Subcutaneous abdominal adipose tissue (tissue), 5 donors: ENCODE results near the gene PKP2.
"Not testable (repeated sequence)": the region's sequence is repeated elsewhere in the genome, so short reads cannot be mapped to it uniquely, and the experiment has no call there.

Experiments
- H3K27ac ChIP-seq: one replicate; pipeline ENCODE4 v1.7.0; 2013; ENCODE audit warnings: low read depth, mild to moderate bottlenecking, inconsistent platforms, low read length, moderate library complexity
- H3K27me3 ChIP-seq, 5 donors: one replicate each; pipeline ENCODE4 v1.7.0; 2013; ENCODE audit warnings: low read length in 5 of 5, inconsistent platforms in 1 of 5; ENCODE audit not compliant: control insufficient read depth in 5 of 5, insufficient read depth in 4 of 5
- H3K36me3 ChIP-seq, 5 donors: one replicate each; pipeline ENCODE4 v1.7.0; 2013; ENCODE audit warnings: low read length in 5 of 5; ENCODE audit not compliant: control insufficient read depth in 5 of 5, insufficient read depth in 5 of 5
- H3K4me1 ChIP-seq, 5 donors: one replicate each; pipeline ENCODE4 v1.7.0; 2013; ENCODE audit warnings: low read length in 5 of 5, mild to moderate bottlenecking in 3 of 5, moderate library complexity in 1 of 5; ENCODE audit not compliant: control insufficient read depth in 5 of 5, insufficient read depth in 5 of 5
- H3K4me3 ChIP-seq, 5 donors: one replicate each; pipeline ENCODE4 v1.7.0; 2013; ENCODE audit warnings: low read length in 5 of 5, low read depth in 1 of 5
- H3K9ac ChIP-seq, 5 donors: one replicate each; pipeline ENCODE4 v1.7.0; 2013; ENCODE audit warnings: low read length in 5 of 5, mild to moderate bottlenecking in 4 of 5, moderate library complexity in 3 of 5
- H3K9me3 ChIP-seq, 5 donors: one replicate each; pipeline ENCODE4 v1.7.0; 2013; ENCODE audit warnings: low read length in 5 of 5; ENCODE audit not compliant: control insufficient read depth in 5 of 5
- donor health status: healthy.
- donor health status: healthy.
- donor health status: healthy.
- donor health status: healthy.
- donor health status: healthy.

PKP2 gene

DNA sequence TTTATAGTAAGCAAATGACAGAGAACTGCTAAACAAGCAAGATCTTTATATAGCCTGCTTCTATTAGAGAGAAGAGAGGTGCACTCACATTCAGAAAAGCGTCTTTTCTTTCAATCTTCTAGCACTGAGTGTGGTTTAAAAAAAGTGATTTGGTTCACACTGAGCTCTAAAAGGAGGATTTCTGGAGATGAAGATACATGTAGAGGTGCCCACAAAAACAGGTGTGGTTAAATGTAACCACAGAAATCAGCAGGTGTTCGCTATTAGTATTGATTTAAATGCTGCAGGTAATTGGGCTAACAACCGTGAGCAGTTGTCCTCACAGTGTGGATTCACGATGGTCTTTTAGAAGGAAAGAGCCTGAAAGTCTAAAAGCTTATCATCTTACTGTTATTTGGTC, 10.7 kb downstream of the PKP2 start:
- H3K36me3 ChIP-seq, result no peaks in the 10 kb centered on the region
- peaks cover 0 to 3% (median 0%) of the 10 kb centered on the region in 5 donors for H3K27me3 ChIP-seq
- no peaks in the 10 kb centered on the region for H3K9me3 ChIP-seq
- H3K4me1 ChIP-seq, result no peaks in the 10 kb centered on the region
- H3K9ac ChIP-seq, result no peak overlapping the region
- no peak overlapping the region for H3K27ac ChIP-seq
- no peak overlapping the region for H3K4me3 ChIP-seq

DNA sequence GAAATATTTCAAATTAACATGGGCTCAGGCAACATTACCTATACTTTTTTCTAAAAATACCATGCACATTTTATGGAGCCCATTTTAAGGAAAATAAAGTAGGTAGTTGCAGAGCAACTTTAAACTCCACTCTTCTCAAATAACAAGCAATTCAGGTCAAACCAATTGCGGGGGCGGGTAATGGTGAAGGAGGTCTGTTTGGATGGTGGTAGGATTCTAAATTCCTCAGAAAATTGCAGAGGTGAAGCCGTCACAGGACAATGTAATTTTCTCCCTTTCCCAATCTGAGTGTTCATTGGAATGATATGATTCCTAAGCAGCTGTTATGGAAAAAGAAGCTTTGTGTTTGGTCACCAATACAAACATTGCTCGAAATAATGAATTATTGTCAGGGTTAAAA, 11.6 kb downstream of the PKP2 start:
- Histone ChIP-seq H3K27me3 (peaks cover 0 to 3% (median 0%) of the 10 kb centered on the region in 5 donors), H3K27ac (no peak overlapping the region), H3K4me3 (no peak overlapping the region), H3K9ac (no peak overlapping the region), H3K4me1 (no peaks in the 10 kb centered on the region), H3K36me3 (no peaks in the 10 kb centered on the region), H3K9me3 (no peaks in the 10 kb centered on the region)

DNA sequence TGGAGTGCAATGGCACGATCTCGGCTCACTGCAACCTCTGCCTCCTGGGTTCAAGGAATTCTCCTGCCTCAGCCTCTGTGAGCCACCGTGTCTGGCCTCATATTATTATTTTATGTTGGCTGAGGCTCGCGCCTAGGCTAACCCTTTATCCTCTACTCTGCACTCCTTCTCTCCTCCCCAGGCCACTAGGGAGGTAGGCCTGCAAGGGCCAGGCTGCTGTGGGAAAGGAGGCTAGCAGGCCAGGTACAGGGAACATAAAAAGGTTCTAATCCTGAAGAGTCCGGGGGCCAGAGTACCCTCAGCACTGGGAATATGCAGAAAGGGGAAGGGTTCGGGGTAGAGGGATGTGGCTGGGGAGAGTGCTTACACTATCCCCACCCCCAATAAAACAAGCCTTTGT, 14.9 kb downstream of the PKP2 start:
- peaks cover 0 to 3% (median 0%) of the 10 kb centered on the region in 5 donors for H3K27me3 ChIP-seq
- no peaks in the 10 kb centered on the region for H3K9me3 ChIP-seq
- H3K4me1 ChIP-seq, result peaks cover 0 to 8% (median 0%) of the 10 kb centered on the region in 5 donors
- no peak overlapping the region for H3K4me3 ChIP-seq
- H3K9ac ChIP-seq, result no peak overlapping the region
- no peak overlapping the region for H3K27ac ChIP-seq
- no peaks in the 10 kb centered on the region for H3K36me3 ChIP-seq

DNA sequence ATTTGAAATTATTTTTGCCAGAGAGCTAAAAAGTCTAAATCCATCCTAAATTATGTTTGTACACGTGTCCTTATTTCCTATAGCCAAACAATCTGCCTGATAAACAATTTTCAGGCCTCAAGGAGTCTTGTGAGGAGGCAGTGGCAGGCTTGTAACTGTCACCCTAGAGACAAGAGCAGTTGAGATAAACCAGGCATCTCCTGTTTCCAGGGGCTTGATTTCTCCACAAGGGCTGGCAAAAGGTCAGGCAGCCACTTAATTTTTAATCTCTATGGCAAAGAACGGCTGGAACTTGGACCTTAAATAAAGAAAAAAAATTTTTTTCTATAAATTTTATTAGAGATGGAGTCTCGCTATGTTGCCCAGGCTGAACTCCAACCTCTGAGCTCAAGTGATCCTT, 15.5 kb downstream of the PKP2 start:
- peaks cover 0 to 3% (median 0%) of the 10 kb centered on the region in 5 donors for H3K27me3 ChIP-seq
- H3K36me3 ChIP-seq, result no peaks in the 10 kb centered on the region
- H3K9ac ChIP-seq, result no peak overlapping the region
- no peaks in the 10 kb centered on the region for H3K9me3 ChIP-seq
- peaks cover 0 to 8% (median 0%) of the 10 kb centered on the region in 5 donors for H3K4me1 ChIP-seq
- H3K4me3 ChIP-seq, result no peak overlapping the region
- no peak overlapping the region for H3K27ac ChIP-seq

DNA sequence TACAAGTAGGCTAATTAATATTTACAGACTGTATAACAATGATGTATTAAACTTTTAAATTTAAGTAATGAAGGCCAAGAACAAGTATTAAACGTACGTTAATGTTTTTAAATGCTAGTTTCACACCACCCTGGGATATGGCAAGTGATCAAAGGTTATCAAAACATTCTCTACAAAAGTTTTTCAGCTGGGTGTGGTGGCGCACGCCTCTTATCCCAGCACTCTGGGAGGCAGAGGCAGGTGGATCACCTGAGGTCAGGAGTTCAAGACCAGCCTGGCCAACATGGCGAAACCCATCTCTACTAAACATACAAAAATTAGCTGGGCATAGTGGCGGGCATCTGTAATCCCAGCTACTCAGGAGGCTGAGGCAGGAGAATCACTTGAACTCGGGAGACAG, 17.5 kb downstream of the PKP2 start:
- H3K9me3 ChIP-seq, H3K36me3 ChIP-seq, H3K27me3 ChIP-seq, H3K9ac ChIP-seq, H3K4me3 ChIP-seq, H3K4me1 ChIP-seq, H3K27ac ChIP-seq: not testable (repeated sequence)

DNA sequence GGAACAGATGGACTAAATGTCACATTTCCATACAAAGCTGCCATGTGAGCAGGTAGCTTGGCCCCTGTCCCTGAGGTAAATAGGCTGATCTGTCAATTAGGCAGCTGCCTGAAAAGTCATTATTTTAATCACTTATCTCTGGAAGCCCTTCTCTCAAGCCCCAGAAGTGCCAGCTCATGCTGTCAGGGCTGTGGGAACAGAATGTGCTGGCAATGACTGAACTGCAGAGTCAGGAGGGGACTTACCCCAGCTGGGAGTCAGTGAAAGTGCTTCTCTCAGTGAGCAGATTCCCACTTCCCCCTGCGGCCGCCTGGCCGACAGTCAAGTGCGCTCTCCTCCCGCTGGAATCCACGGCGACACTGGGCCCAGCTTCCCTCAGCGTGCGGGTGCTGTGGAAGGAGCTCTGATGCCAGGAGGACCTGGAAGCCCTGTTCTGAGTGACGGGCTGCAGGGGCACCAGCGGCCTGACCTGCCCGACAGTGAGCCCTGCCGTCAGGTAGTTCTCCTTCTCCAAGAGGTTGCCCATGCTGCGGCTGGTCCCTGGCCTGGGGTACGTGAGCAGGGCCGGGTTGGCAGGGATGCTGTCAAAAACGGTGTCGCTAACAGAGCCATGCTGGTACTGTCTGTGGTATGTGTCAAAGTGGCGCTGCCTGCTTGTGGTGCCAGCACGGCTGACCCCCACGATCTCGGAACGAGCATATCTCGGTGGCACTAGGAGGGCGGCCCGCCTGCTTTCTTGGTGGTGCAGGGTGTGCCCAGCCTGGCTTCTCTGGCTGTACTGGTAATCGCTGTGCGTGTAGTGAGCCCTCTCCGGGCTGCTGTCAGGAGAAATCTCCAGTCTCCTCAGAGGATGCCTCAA, 18.7 kb downstream of the PKP2 start:
- H3K36me3 ChIP-seq, result no peaks in the 10 kb centered on the region
- H3K27me3 ChIP-seq, result no peaks in the 10 kb centered on the region
- no peak overlapping the region for H3K9ac ChIP-seq
- H3K27ac ChIP-seq, result peak overlapping the region; percentile 52
- H3K9me3 ChIP-seq, result no peaks in the 10 kb centered on the region
- peaks cover 0 to 8% (median 0%) of the 10 kb centered on the region in 5 donors for H3K4me1 ChIP-seq
- H3K4me3 ChIP-seq, result peak overlapping the region in 1 of 5 donors; percentile 49

DNA sequence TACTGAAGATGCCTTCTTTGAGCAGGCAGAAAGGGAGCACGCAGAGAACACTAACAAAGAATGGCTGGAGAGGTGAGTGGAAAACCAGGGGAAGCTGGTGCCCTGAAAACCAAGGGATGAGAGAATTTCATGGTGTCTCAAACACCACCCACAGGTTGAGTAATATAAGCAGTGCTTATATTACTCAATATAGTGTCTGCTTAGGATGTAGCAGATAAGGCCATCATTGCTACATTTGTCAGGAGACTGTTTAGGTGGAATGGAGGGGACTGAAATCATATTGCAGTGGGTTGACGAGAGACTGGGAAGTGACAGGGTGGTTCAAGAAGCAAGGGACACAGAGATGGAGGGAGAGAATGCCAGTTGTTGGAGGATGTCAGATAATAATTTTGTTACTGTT, 20.6 kb downstream of the PKP2 start:
- H3K27ac ChIP-seq, result no peak overlapping the region
- no peaks in the 10 kb centered on the region for H3K36me3 ChIP-seq
- H3K27me3 ChIP-seq, result no peaks in the 10 kb centered on the region
- H3K9me3 ChIP-seq, result no peaks in the 10 kb centered on the region
- H3K4me3 ChIP-seq, result no peak overlapping the region
- H3K9ac ChIP-seq, result no peak overlapping the region
- peaks cover 0 to 8% (median 0%) of the 10 kb centered on the region in 5 donors for H3K4me1 ChIP-seq

DNA sequence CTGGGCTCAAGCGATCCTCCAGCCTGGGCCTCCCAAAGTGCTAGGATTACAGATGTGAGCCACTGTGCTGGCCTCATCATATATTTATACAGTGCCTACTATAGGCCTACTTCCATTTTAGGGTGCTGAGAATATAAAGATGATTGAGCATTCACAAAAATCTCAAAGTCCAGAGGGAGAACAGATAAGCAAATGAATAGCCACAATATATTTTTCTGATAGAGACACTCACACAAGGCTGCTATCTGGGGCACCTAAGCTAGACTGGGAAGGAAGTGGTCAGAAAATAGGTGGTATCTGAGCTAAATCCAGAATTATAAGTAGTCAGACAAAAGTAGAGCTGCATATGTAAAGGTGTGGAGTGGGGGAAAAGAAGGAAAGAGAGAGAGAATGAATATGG, 21.6 kb downstream of the PKP2 start:
- Histone ChIP-seq H3K9ac (no peak overlapping the region), H3K4me1 (peaks cover 0 to 8% (median 0%) of the 10 kb centered on the region in 5 donors), H3K9me3 (no peaks in the 10 kb centered on the region), H3K27ac (no peak overlapping the region), H3K4me3 (no peak overlapping the region), H3K27me3 (no peaks in the 10 kb centered on the region), H3K36me3 (no peaks in the 10 kb centered on the region)

DNA sequence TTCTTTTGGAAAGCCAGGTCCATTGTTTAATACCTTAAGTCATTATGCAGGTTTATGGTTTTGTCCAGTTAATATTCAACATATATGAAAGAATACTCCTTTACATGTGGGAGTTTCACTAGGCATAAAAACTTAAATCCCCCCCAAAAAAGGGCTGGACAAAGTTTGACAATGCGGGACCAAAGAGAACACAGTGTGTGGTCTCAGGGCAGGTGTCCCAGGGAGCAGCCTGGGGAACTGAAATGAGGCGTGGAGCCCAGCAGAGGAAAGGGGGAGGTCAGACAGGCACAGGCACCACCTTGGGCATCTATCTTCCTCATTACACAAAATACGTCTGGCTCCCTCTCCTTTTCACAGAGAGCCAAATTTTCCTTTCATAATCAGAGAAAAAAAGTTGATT, 22.5 kb downstream of the PKP2 start:
- Histone ChIP-seq H3K9me3 (no peaks in the 10 kb centered on the region), H3K36me3 (no peaks in the 10 kb centered on the region), H3K4me1 (peaks cover 0 to 8% (median 0%) of the 10 kb centered on the region in 5 donors), H3K9ac (no peak overlapping the region), H3K27ac (no peak overlapping the region), H3K4me3 (no peak overlapping the region), H3K27me3 (no peaks in the 10 kb centered on the region)

DNA sequence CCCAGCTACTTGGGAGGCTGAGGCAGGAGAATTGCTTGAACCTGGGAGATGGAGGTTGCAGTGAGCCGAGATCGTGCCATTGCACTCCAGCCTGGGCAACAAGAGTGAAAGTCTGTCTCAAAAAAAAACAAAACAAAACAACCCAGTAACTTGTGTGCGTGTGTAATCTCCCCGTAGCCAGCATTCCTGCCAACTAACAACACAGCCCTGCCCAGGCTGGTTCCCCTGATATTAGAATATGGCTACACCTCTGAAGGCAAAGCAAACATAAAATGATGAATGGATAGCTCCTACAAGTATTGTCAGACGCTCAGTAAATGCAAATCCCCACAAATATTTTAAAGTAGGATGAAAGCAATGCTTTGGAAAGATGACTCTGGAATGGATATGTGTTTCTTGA, 24.2 kb downstream of the PKP2 start:
- not testable (repeated sequence) for H3K36me3 ChIP-seq, H3K27ac ChIP-seq, H3K9ac ChIP-seq, H3K9me3 ChIP-seq, H3K4me1 ChIP-seq, H3K4me3 ChIP-seq, H3K27me3 ChIP-seq
